BLaER1 treated with 17β-estradiol and CSF1 and Interleukin-3, amounts not matched to agents 10 nM and 100 nM (cell line): ENCODE data around the gene SLIT3.

Experiments
- H3K27ac ChIP-seq, 11 experiments: shearing (Covaris generic); formaldehyde crosslinking; 2 replicates each; pipeline ENCODE4 v1.8.1; 2022
- H3K27me3 ChIP-seq, 11 experiments: shearing (Covaris generic); formaldehyde crosslinking; 2 replicates each; pipeline ENCODE4 v1.8.1; 2022
- H3K36me3 ChIP-seq, 11 experiments: shearing (Covaris generic); formaldehyde crosslinking; 2 replicates each; pipeline ENCODE4 v1.8.1; 2022
- H3K4me1 ChIP-seq, 10 experiments: shearing (Covaris generic); formaldehyde crosslinking; 2 replicates each; pipeline ENCODE4 v1.8.1; 2022
- H3K4me2 ChIP-seq, 11 experiments: shearing (Covaris generic); formaldehyde crosslinking; 2 replicates each; pipeline ENCODE4 v1.8.1; 2022
- H3K4me3 ChIP-seq, 10 experiments: shearing (Covaris generic); formaldehyde crosslinking; 2 replicates each; pipeline ENCODE4 v1.8.1; 2022
- H3K9ac ChIP-seq, 11 experiments: shearing (Covaris generic); formaldehyde crosslinking; 2 replicates each; pipeline ENCODE4 v1.8.1; 2022
- H3K9me3 ChIP-seq, 11 experiments: shearing (Covaris generic); formaldehyde crosslinking; replicated peaks in 1 of 11; 2 replicates each; pipeline ENCODE4 v1.8.1; 2022
- H4K20me1 ChIP-seq, 11 experiments: shearing (Covaris generic); formaldehyde crosslinking; 2 replicates each; pipeline ENCODE4 v1.8.1; 2022
- Cebpa-rat ChIP-seq, 11 experiments: shearing (Covaris generic); IDR thresholded peaks; 2 replicates each; pipeline ENCODE4 v1.8.1; 2022

The SLIT3 gene

GRCh38 chr5:169098331-169099121, 202.4 kb downstream of the SLIT3 start:
- TF ChIP-seq Cebpa-rat (IDR thresholded peaks at IDR 0.05) = no peak
- H3K4me3 ChIP-seq = no peak overlapping the region
- H3K36me3 ChIP-seq = no peaks in the 10 kb centered on the region
- no peaks in the 10 kb centered on the region for H3K27me3 ChIP-seq
- H3K9ac ChIP-seq = no peak overlapping the region
- no peaks in the 10 kb centered on the region for H3K9me3 ChIP-seq
- no peak overlapping the region for H3K4me2 ChIP-seq
- no peak overlapping the region for H3K27ac ChIP-seq
- H3K4me1 ChIP-seq = peaks cover 0 to 11% (median 2%) of the 10 kb centered on the region in 10 experiments; a peak in 9 of 20 replicates
- H4K20me1 ChIP-seq = no peaks in the 10 kb centered on the region

- no peak overlapping the region for H3K9ac ChIP-seq
- no peaks in the 10 kb centered on the region for H3K27me3 ChIP-seq
- H3K4me1 ChIP-seq = peaks cover 0 to 11% (median 2%) of the 10 kb centered on the region in 10 experiments; a peak in 9 of 20 replicates
- H3K4me2 ChIP-seq = peak overlapping the region in 5 of 11 experiments; percentile 14 to 55 (median 21); a peak in 9 of 22 replicates
- no peak for TF ChIP-seq Cebpa-rat (IDR thresholded peaks at IDR 0.05)
- H4K20me1 ChIP-seq = no peaks in the 10 kb centered on the region
- no peaks in the 10 kb centered on the region for H3K9me3 ChIP-seq
- H3K27ac ChIP-seq = no peak overlapping the region
- no peaks in the 10 kb centered on the region for H3K36me3 ChIP-seq
- no peak overlapping the region for H3K4me3 ChIP-seq
These were observed 203.3 kb downstream of the SLIT3 start for GRCh38 chr5:169097374-169098326.

GRCh38 chr5:169095976-169096375, 205.0 kb downstream of the SLIT3 start:
- H3K4me3 ChIP-seq = no peak overlapping the region
- no peaks in the 10 kb centered on the region for H3K9me3 ChIP-seq
- no peaks in the 10 kb centered on the region for H3K36me3 ChIP-seq
- peaks cover 0 to 11% (median 2%) of the 10 kb centered on the region in 10 experiments; a peak in 9 of 20 replicates for H3K4me1 ChIP-seq
- no peak for TF ChIP-seq Cebpa-rat (IDR thresholded peaks at IDR 0.05)
- H3K27me3 ChIP-seq = no peaks in the 10 kb centered on the region
- no peak overlapping the region for H3K27ac ChIP-seq
- H3K4me2 ChIP-seq = no peak overlapping the region
- H3K9ac ChIP-seq = no peak overlapping the region
- H4K20me1 ChIP-seq = no peaks in the 10 kb centered on the region

- no peak for TF ChIP-seq Cebpa-rat (IDR thresholded peaks at IDR 0.05)
- no peaks in the 10 kb centered on the region for H4K20me1 ChIP-seq
- H3K9me3 ChIP-seq = peaks cover 0 to 3% (median 0%) of the 10 kb centered on the region in 11 experiments; a peak in 5 of 22 replicates
- no peak overlapping the region for H3K4me3 ChIP-seq
- no peak overlapping the region for H3K4me2 ChIP-seq
- H3K4me1 ChIP-seq = peaks cover 0 to 11% (median 2%) of the 10 kb centered on the region in 10 experiments; a peak in 9 of 20 replicates
- no peaks in the 10 kb centered on the region for H3K27me3 ChIP-seq
- no peak overlapping the region for H3K9ac ChIP-seq
- H3K27ac ChIP-seq = no peak overlapping the region
- H3K36me3 ChIP-seq = no peaks in the 10 kb centered on the region
These were observed 205.5 kb downstream of the SLIT3 start for GRCh38 chr5:169095410-169095960.

- Histone ChIP-seq H3K4me2 (no peak overlapping the region), H3K9me3 (peaks cover 0 to 10% (median 0%) of the 10 kb centered on the region in 11 experiments; a peak in 5 of 22 replicates), H4K20me1 (no peaks in the 10 kb centered on the region), H3K4me1 (peaks cover 0 to 11% (median 2%) of the 10 kb centered on the region in 10 experiments; a peak in 9 of 20 replicates), H3K9ac (no peak overlapping the region), H3K27ac (no peak overlapping the region), H3K36me3 (no peaks in the 10 kb centered on the region), H3K4me3 (no peak overlapping the region), H3K27me3 (no peaks in the 10 kb centered on the region)
- TF ChIP-seq Cebpa-rat (IDR thresholded peaks at IDR 0.05) = no peak
These were observed 206.1 kb downstream of the SLIT3 start for GRCh38 chr5:169094586-169095409.

- TF ChIP-seq Cebpa-rat (IDR thresholded peaks at IDR 0.05) = no peak
- Histone ChIP-seq H3K9me3 (peaks cover 0 to 11% (median 0%) of the 10 kb centered on the region in 11 experiments; a peak in 5 of 22 replicates), H3K27me3 (no peaks in the 10 kb centered on the region), H4K20me1 (no peaks in the 10 kb centered on the region), H3K4me3 (no peak overlapping the region), H3K9ac (no peak overlapping the region), H3K36me3 (no peaks in the 10 kb centered on the region), H3K4me2 (no peak overlapping the region), H3K27ac (no peak overlapping the region), H3K4me1 (no peaks in the 10 kb centered on the region)
These were observed 209.5 kb downstream of the SLIT3 start for GRCh38 chr5:169091396-169091980.

GRCh38 chr5:169089343-169089742, 211.6 kb downstream of the SLIT3 start:
- H3K36me3 ChIP-seq = no peaks in the 10 kb centered on the region
- TF ChIP-seq Cebpa-rat (IDR thresholded peaks at IDR 0.05) = no peak

More at GRCh38 chr5:169089343-169089742, 211.6 kb downstream of the SLIT3 start:
- H3K9me3 ChIP-seq = peaks cover 0 to 11% (median 0%) of the 10 kb centered on the region in 11 experiments; a peak in 5 of 22 replicates
- no peak overlapping the region for H3K9ac ChIP-seq
- H3K4me1 ChIP-seq = no peaks in the 10 kb centered on the region
- no peaks in the 10 kb centered on the region for H3K27me3 ChIP-seq
- no peak overlapping the region for H3K27ac ChIP-seq
- no peak overlapping the region for H3K4me2 ChIP-seq
- H3K4me3 ChIP-seq = no peak overlapping the region
- no peaks in the 10 kb centered on the region for H4K20me1 ChIP-seq
